DMS 273 treated with DMSO at 0.1 percent for 48 hours (cell line): Measurements from ENCODE around the gene CYP2D6.
"Not testable (repeated sequence)": the region's sequence is repeated elsewhere in the genome, so short reads cannot be mapped to it uniquely, and the experiment has no call there.

Source experiments
- DNase-seq: peaks from one replicate; lab custom pipeline; 2025; lab: John Stamatoyannopoulos, UW

CYP2D6 gene

DNA sequence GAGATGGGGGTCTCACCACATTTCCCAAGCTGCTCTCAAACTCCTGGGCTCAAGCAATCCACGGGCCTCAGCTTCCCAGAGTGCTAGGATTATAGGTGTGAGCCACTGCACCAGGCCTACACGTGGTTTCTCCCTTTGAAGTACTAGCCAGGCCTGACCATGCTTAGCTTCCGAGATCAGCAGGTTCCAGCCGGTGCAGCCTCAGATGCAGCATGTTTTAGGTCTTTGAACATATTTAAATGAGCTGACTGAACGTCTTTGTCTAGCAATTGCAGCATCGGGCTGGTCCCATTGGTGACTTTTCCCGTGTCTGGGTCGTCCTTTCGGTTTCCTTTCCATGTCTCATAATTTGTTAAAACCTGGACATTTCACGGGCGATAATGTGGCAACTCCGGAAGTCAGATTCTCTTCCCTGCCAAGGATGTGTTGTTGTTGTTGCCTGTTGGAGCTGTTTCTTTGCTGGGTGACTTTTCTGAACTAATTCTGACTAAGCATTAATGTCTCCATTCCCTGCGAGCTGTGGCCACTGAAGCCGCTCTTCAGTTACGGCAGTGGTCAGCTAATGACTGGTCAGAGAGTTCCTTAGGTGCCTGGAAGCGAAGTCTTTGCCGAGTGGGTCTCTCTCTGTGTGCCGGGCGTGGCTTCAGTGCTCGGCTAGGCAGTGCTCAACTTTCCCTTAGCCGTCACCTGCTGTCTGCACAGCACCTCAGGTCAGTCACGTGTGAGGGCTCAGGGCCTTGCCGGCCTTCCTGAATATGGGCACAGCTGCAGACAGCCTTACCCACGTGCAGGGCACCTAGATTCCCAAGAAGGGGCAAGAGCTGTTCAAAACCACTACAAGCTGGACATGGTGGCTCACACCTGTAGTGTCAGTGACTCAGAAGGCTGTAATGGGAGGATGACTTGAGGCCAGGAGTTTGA lies 3.8 kb upstream of the CYP2D6 start:
- DNase-seq: no peak

DNA sequence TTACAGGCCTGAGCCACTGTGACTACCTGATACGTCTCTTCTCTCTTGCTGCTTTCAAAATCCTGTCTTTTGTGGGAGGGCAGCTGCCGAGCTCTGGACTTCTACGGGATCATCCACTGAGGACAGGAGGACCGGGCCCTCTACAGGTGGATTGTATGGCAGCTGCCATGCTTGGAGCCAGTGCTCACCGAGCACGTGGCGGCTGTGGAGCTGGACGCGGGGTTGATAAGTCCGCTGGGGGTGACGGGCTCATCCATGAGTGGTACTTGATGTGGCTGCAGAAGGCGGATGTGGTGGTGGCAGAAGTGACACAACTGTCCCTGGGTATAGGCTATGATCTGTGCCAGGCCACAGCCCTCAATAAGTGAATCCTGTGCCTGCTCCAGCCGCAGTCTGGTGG lies 1.8 kb upstream of the CYP2D6 start:
- no peak for DNase-seq

GRCh38 chr22:42131562-42131961 lies 952 bp upstream of the CYP2D6 start:
- no peak for DNase-seq

DNA sequence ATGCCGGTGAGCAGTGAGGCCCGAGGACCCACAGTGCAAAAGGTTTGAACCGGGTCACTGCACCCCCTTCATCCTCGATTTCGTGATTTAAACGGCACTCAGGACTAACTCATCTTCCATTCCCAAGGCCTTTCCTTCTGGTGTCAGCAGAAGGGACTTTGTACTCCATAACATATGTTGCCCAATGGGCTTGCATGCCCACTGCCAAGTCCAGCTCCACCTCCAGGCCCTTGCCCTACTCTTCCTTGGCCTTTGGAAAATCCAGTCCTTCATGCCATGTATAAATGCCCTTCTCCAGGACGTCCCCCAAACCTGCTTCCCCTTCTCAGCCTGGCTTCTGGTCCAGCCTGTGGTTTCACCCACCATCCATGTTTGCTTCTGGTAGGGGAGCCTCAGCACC lies 428 bp downstream of the CYP2D6 start:
- not testable (repeated sequence) for DNase-seq

- not testable (repeated sequence) for DNase-seq
Observed at GRCh38 chr22:42128776-42129694, 1.6 kb downstream of the CYP2D6 start.

GRCh38 chr22:42128007-42128406 lies 2.6 kb downstream of the CYP2D6 start:
- not testable (repeated sequence) for DNase-seq

- no peak for DNase-seq
Observed at GRCh38 chr22:42127606-42128005, 3.0 kb downstream of the CYP2D6 start.

DNA sequence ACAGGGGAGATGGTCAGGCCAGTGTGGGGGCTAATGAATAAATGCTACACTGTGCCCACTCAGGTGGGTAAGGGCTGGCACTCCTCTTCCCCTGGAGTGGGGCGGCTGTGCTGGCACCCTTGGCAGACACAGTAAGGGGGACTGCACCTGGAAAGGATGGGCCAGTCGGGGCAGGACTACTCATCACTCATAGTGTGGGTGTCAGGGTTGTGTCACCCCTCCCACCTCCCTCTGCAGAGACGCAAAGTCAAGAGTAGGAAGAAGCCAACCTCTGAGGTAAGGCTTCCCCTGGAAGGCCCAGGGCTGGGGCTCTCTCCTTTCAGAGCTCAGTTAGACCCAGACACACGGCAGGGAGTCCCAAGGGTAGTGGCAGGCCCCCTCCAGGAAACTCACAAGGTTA lies 7.1 kb downstream of the CYP2D6 start:
- not testable (repeated sequence) for DNase-seq

DNA sequence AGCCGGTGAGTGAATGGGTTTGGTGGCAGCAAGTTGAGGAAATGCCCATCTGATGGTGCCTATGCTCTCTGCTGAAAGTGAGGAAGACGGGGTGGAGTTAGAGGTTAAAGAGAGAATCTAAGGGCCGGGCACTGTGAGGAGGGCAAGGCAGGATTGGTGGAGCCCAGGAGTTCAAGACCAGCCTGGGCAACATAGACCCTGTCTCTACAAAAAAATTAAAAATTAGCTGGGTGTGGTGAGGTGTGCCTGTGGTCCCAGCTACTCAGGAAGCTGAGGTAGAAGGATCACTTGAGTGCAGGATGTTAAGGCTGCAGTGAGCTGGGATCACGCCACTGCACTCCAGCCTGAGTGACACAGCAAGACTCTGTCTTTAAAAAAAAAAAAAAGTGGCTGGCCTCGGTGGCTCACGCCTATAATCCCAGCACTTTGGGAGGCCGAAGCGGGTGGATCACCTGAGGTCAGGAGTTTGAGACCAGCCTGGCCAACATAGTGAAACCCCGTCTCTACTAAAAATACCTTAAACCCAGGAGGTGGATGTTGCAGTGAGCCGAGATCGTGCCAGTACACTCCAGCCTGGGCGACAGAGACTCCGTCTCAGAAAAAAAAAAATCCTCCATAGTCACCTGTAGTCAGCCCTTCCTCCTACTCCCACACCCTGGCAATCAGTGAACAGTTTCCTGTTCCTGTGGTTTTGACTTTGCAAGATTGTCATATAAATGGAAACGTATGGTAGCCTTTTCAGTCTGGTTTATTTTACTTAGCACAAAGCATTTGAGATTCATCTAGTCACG lies 10.2 kb downstream of the CYP2D6 start:
- not testable (repeated sequence) for DNase-seq

- no peak for DNase-seq
Observed at GRCh38 chr22:42116848-42117424, 13.7 kb downstream of the CYP2D6 start.

GRCh38 chr22:42115420-42115830 lies 15.2 kb downstream of the CYP2D6 start:
- DNase-seq: not testable (repeated sequence)

GRCh38 chr22:42114721-42115120 lies 15.9 kb downstream of the CYP2D6 start:
- no peak for DNase-seq

DNA sequence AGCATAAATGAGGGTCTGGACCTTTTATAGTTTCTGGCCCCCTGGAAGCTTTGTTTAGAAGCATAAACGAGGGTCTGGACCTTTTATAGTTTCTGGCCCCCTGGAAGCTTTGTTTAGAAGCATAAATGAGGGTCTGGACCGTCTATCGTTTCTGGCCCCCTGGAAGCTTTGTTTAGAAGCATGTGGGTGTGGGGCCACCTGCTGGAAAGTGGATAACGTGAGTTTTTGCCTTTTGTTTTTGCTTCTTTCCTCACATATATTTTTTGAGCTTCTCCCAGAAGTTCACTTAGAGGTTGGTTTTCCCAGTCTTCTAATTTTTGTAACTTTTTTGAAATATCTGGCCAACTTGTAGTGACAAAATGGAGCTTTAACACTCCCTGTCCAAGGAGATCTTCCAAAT lies 17.8 kb downstream of the CYP2D6 start:
- not testable (repeated sequence) for DNase-seq

- no peak for DNase-seq
Observed at GRCh38 chr22:42111798-42112197, 18.8 kb downstream of the CYP2D6 start.

- DNase-seq: no peak
Observed at GRCh38 chr22:42108848-42109247, 21.8 kb downstream of the CYP2D6 start.

GRCh38 chr22:42104332-42104860 lies 26.2 kb downstream of the CYP2D6 start:
- DNase-seq: not testable (repeated sequence)

GRCh38 chr22:42101199-42101598 lies 29.4 kb downstream of the CYP2D6 start:
- no peak for DNase-seq

DNA sequence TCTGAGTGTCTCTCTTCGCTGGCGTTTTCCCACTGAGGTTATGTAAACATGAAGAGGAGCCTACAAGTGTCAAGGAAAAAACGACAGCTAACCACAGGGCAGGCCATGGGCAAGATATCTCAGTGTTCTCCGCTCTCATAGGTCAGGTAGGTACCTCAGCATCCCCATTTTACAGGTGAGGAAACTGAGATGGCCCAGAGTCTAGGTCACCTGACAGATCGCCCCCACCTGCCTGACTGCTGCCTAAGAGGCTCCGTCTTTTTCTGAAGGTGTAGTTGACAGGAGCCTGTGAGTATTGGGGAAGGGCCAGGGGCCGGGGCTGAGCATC lies 39.2 kb downstream of the CYP2D6 start:
- no peak for DNase-seq

GRCh38 chr22:42090596-42091454 lies 39.8 kb downstream of the CYP2D6 start, which contains the start of gene NDUFA6:
TSS of gene NDUFA6 (minus strand) at chr22:42090772. CDS start at chr22:42090744, 28 bp downstream.
- DNase-seq: peak; percentile 95

GRCh38 chr22:42086051-42086450 lies 44.6 kb downstream of the CYP2D6 start:
- DNase-seq: no peak
